Neural cell (in vitro differentiated cells): ENCODE results near the gene SLC7A14. TPM values are rescaled to one million over a fixed set of nuclear protein-coding genes. Genes with fewer than 3 reads are reported as not detected.

Experiments
- H2AFZ ChIP-seq: fragments of 200-600, 300-800 bp; sonication (generic), shearing (Covaris generic); 2 replicates; pipeline ENCODE4 v1.6.0; 2014; ENCODE audit warnings: low read depth, mild to moderate bottlenecking, antibody characterized with exemption, low read length, moderate library complexity
- H3F3A ChIP-seq: fragments of 200-600 bp; shearing (Covaris generic); 2 replicates; pipeline ENCODE4 v1.6.1; 2016; ENCODE audit warnings: mild to moderate bottlenecking, moderate library complexity, mixed read lengths, antibody characterized with exemption, low read length; ENCODE audit not compliant: insufficient read depth, poor library complexity, severe bottlenecking
- H3K27ac ChIP-seq: fragments of 200-600, 300-800 bp; sonication (generic), shearing (Covaris generic); 2 replicates; pipeline ENCODE4 v1.5.1; 2014; ENCODE audit warnings: mild to moderate bottlenecking, low read length, moderate library complexity
- H3K27me3 ChIP-seq: fragments of 300-800, 200-600 bp; sonication (generic), shearing (Covaris generic); 2 replicates; pipeline ENCODE4 v1.6.0; 2014; ENCODE audit warnings: mild to moderate bottlenecking, low read depth, low read length, moderate library complexity; ENCODE audit not compliant: insufficient read depth
- H3K36me3 ChIP-seq: fragments of 300-800, 200-600 bp; sonication (generic), shearing (Covaris generic); 2 replicates; pipeline ENCODE4 v1.5.1; 2014; ENCODE audit warnings: mild to moderate bottlenecking, antibody characterized with exemption, low read length, moderate library complexity; ENCODE audit not compliant: insufficient read depth
- H3K4me2 ChIP-seq: fragments of 300-800, 200-600 bp; sonication (generic), shearing (Covaris generic); 2 replicates; pipeline ENCODE4 v1.6.0; 2014; ENCODE audit warnings: mild to moderate bottlenecking, low read length
- H3K4me3 ChIP-seq: fragments of 300-800, 200-600 bp; sonication (generic), shearing (Covaris generic); 2 replicates; pipeline ENCODE4 v1.5.1; 2014; ENCODE audit warnings: mild to moderate bottlenecking, low read length, moderate library complexity
- H3K79me2 ChIP-seq: fragments of 200-600 bp; shearing (Covaris generic); replicated peaks from 2 replicates; pipeline ENCODE4 v1.6.0; 2014; ENCODE audit warnings: mild to moderate bottlenecking, low read length, moderate library complexity; ENCODE audit not compliant: insufficient read depth
- H3K9ac ChIP-seq: fragments of 300-800, 200-600 bp; sonication (generic), shearing (Covaris generic); 2 replicates; pipeline ENCODE4 v1.6.1; 2016; ENCODE audit warnings: mild to moderate bottlenecking, low read length, mixed read lengths
- H3K9me2 ChIP-seq: fragments of 200-600 bp; shearing (Covaris generic); 2 replicates; pipeline ENCODE4 v1.6.1; 2016; ENCODE audit warnings: mild to moderate bottlenecking, low read length, mixed read lengths; ENCODE audit not compliant: insufficient read depth
- H3K9me3 ChIP-seq: fragments of 200-600, 300-800 bp; sonication (generic), shearing (Covaris generic); 2 replicates; pipeline ENCODE4 v1.6.1; 2016; ENCODE audit warnings: mild to moderate bottlenecking, mixed run types, low read length, moderate library complexity, mixed read lengths
- H4K20me1 ChIP-seq: fragments of 200-600 bp; shearing (Covaris generic); 2 replicates; pipeline ENCODE4 v1.6.1; 2016; ENCODE audit warnings: mild to moderate bottlenecking, mixed run types; ENCODE audit not compliant: insufficient read depth
- EP300 ChIP-seq: fragments of 450-650 bp; conservative IDR thresholded peaks from 2 replicates; pipeline ENCODE4 v1.6.1; 2014; ENCODE audit warnings: antibody characterized with exemption, mild to moderate bottlenecking, moderate library complexity; ENCODE audit not compliant: poor library complexity, severe bottlenecking
- EZH2 ChIP-seq: fragments of 200-600, 300-800 bp; shearing (Covaris generic), sonication (generic); IDR thresholded peaks from 2 replicates; pipeline ENCODE4 v1.6.1; 2014; ENCODE audit warnings: antibody characterized with exemption, low read length, borderline replicate concordance, mild to moderate bottlenecking; ENCODE audit not compliant: insufficient read depth, poor library complexity, severe bottlenecking
- MXI1 ChIP-seq: fragments of 450-650 bp; conservative IDR thresholded peaks from 2 replicates; pipeline ENCODE4 v1.6.1; 2014; ENCODE audit warnings: antibody characterized with exemption, mild to moderate bottlenecking; ENCODE audit not compliant: poor library complexity, severe bottlenecking
- POLR2AphosphoS5 ChIP-seq: IDR thresholded peaks from 2 replicates; pipeline ENCODE4 v1.6.1; 2012
- RAD21 ChIP-seq: fragments of 450-650 bp; conservative IDR thresholded peaks from 2 replicates; pipeline ENCODE4 v1.6.1; 2014; ENCODE audit warnings: antibody characterized with exemption, mild to moderate bottlenecking, moderate library complexity
- SMC3 ChIP-seq: fragments of 450-650 bp; conservative IDR thresholded peaks from 2 replicates; pipeline ENCODE4 v1.6.1; 2014; ENCODE audit warnings: antibody characterized with exemption, mild to moderate bottlenecking, moderate library complexity; ENCODE audit not compliant: poor library complexity
- TAF1 ChIP-seq: IDR thresholded peaks from 2 replicates; pipeline ENCODE4 v1.6.1; 2012; ENCODE audit warnings: low read depth
- polyA plus RNA-seq: library from polyadenylated mRNA; depleted of rRNA; stranded (reverse); fragments of >200 nt; gene quantifications from 2 replicates; pipeline ENCODE4 v1.2.3, GENCODE V29; 2014
- TF ChIP-seq, protein P1 (sequence below): IDR thresholded peaks from 2 replicates; pipeline ENCODE4 v1.6.1; 2012; ENCODE audit warnings: borderline replicate concordance
- TF ChIP-seq, protein P2 (sequence below): fragments of 450-650 bp; IDR thresholded peaks from 2 replicates; pipeline ENCODE4 v1.5.1; 2014; ENCODE audit warnings: antibody characterized with exemption, mild to moderate bottlenecking, moderate library complexity; ENCODE audit not compliant: poor library complexity, severe bottlenecking

The SLC7A14 gene
- polyA plus RNA-seq, 1 donor from 2014 or later: 5.1 TPM

DNA sequence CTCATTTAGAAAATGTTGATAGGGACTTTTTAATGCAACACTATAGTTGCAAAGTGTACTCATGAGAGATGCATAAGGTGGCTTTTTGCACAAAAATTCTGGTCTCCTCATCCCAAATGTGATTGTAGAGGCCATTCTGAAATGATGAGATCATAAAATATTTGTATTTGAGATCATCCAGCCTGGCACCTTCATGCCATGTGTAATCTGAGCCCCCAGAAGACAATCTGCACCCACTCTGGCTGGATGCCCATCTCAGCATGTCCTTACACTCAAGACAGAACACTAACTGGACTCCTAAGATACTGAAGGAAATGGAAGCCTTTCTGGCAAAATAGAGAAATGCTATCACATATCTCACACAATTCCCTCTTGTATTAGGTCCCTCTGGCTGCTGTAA lies 49.2 kb downstream of the SLC7A14 start:
- TF ChIP-seq TAF1 (no peak), MXI1 (no peak), SMC3 (no peak), POLR2AphosphoS5 (no peak), EP300 (no peak), RAD21 (no peak)
- TF ChIP-seq, protein P1, sequence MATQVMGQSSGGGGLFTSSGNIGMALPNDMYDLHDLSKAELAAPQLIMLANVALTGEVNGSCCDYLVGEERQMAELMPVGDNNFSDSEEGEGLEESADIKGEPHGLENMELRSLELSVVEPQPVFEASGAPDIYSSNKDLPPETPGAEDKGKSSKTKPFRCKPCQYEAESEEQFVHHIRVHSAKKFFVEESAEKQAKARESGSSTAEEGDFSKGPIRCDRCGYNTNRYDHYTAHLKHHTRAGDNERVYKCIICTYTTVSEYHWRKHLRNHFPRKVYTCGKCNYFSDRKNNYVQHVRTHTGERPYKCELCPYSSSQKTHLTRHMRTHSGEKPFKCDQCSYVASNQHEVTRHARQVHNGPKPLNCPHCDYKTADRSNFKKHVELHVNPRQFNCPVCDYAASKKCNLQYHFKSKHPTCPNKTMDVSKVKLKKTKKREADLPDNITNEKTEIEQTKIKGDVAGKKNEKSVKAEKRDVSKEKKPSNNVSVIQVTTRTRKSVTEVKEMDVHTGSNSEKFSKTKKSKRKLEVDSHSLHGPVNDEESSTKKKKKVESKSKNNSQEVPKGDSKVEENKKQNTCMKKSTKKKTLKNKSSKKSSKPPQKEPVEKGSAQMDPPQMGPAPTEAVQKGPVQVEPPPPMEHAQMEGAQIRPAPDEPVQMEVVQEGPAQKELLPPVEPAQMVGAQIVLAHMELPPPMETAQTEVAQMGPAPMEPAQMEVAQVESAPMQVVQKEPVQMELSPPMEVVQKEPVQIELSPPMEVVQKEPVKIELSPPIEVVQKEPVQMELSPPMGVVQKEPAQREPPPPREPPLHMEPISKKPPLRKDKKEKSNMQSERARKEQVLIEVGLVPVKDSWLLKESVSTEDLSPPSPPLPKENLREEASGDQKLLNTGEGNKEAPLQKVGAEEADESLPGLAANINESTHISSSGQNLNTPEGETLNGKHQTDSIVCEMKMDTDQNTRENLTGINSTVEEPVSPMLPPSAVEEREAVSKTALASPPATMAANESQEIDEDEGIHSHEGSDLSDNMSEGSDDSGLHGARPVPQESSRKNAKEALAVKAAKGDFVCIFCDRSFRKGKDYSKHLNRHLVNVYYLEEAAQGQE: no peak
- TF ChIP-seq, protein P2, sequence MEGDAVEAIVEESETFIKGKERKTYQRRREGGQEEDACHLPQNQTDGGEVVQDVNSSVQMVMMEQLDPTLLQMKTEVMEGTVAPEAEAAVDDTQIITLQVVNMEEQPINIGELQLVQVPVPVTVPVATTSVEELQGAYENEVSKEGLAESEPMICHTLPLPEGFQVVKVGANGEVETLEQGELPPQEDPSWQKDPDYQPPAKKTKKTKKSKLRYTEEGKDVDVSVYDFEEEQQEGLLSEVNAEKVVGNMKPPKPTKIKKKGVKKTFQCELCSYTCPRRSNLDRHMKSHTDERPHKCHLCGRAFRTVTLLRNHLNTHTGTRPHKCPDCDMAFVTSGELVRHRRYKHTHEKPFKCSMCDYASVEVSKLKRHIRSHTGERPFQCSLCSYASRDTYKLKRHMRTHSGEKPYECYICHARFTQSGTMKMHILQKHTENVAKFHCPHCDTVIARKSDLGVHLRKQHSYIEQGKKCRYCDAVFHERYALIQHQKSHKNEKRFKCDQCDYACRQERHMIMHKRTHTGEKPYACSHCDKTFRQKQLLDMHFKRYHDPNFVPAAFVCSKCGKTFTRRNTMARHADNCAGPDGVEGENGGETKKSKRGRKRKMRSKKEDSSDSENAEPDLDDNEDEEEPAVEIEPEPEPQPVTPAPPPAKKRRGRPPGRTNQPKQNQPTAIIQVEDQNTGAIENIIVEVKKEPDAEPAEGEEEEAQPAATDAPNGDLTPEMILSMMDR: no peak
- H4K20me1 ChIP-seq: no peaks in the 10 kb centered on the region
- H3K9ac ChIP-seq: no peak overlapping the region
- no peaks in the 10 kb centered on the region for H3F3A ChIP-seq
- H3K27me3 ChIP-seq: no peaks in the 10 kb centered on the region
- H3K27ac ChIP-seq: no peak overlapping the region
- no peak overlapping the region for H2AFZ ChIP-seq
- H3K4me3 ChIP-seq: no peak overlapping the region
- no peaks in the 10 kb centered on the region for H3K9me3 ChIP-seq
- H3K79me2 ChIP-seq: no peaks in the 10 kb centered on the region
- H3K9me2 ChIP-seq: no peaks in the 10 kb centered on the region
- H3K36me3 ChIP-seq: no peaks in the 10 kb centered on the region
- H3K4me2 ChIP-seq: no peak overlapping the region

DNA sequence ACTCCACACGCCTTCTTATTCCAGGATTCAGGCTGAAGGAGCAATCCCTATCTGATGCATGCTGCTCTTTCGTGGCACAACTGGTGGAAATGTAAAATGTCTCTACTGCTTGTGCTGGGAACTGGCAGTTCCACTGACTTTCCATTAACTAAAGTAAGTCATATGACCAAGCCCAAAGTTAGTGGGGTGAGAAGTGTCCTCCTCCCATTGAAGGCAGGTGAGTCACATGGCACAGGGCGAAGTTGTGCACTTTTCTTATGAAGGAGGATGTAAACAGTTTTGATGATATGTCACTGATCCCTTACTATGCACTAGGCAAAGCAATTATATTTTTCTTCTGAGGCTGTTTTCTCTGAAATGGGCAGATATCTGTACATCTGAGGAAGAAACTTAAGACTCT lies 51.6 kb downstream of the SLC7A14 start:
- Histone ChIP-seq H3K27ac (no peak overlapping the region), H3K4me2 (no peak overlapping the region), H3F3A (no peaks in the 10 kb centered on the region), H3K4me3 (no peak overlapping the region), H3K9me3 (no peaks in the 10 kb centered on the region), H3K9me2 (no peaks in the 10 kb centered on the region), H3K9ac (no peak overlapping the region), H3K36me3 (no peaks in the 10 kb centered on the region), H2AFZ (no peak overlapping the region), H4K20me1 (no peaks in the 10 kb centered on the region), H3K79me2 (no peaks in the 10 kb centered on the region), H3K27me3 (no peaks in the 10 kb centered on the region)
- no peak for TF ChIP-seq SMC3
- no peak for TF ChIP-seq EZH2
- no peak for TF ChIP-seq MXI1
- TF ChIP-seq, protein P2: no peak
- no peak for TF ChIP-seq POLR2AphosphoS5
- no peak for TF ChIP-seq TAF1
- no peak for TF ChIP-seq EP300
- TF ChIP-seq RAD21: no peak
- TF ChIP-seq, protein P1: no peak
